OCI-LY3 (cell line): Measurements from ENCODE around the gene FAM120C.

Experiments used
- H2AFZ ChIP-seq: fragments of 200-600, 300-600 bp; shearing (Covaris generic); 2 replicates; pipeline ENCODE4 v1.6.0; 2014; ENCODE audit warnings: antibody characterized with exemption, low read depth, low read length
- H3K27ac ChIP-seq: fragments of 200-600, 300-600 bp; sonication (generic); 2 replicates; pipeline ENCODE4 v1.5.1; 2014; ENCODE audit warnings: mild to moderate bottlenecking, low read length, moderate library complexity, mixed read lengths
- H3K27me3 ChIP-seq: fragments of 200-600, 300-600 bp; sonication (generic); 2 replicates; pipeline ENCODE4 v1.6.1; 2014; ENCODE audit warnings: low read depth, low read length, mixed read lengths
- H3K36me3 ChIP-seq: fragments of 200-600, 300-600 bp; sonication (generic); replicated peaks from 2 replicates; pipeline ENCODE3; 2014; ENCODE audit warnings: low read depth, low read length, mixed read lengths
- H3K4me1 ChIP-seq: fragments of 300-600, 200-600 bp; sonication (generic); 2 replicates; pipeline ENCODE4 v1.6.1; 2014; ENCODE audit warnings: low read length, mixed read lengths
- H3K4me2 ChIP-seq: fragments of 200-600, 300-600 bp; sonication (generic); 2 replicates; pipeline ENCODE4 v1.6.1; 2014; ENCODE audit warnings: low read length, mixed read lengths
- H3K4me3 ChIP-seq: fragments of 300-600, 200-600 bp; sonication (generic); 2 replicates; pipeline ENCODE4 v1.5.1; 2014; ENCODE audit warnings: antibody characterized with exemption, mild to moderate bottlenecking, low read length, moderate library complexity
- H3K79me2 ChIP-seq: fragments of 300-600, 200-600 bp; shearing (Covaris generic); 2 replicates; pipeline ENCODE4 v1.6.1; 2014; ENCODE audit warnings: mild to moderate bottlenecking, low read length, mixed read lengths
- H3K9ac ChIP-seq: fragments of 300-600, 200-600 bp; shearing (Covaris generic); 2 replicates; pipeline ENCODE4 v1.6.0; 2014; ENCODE audit warnings: mild to moderate bottlenecking, low read length, moderate library complexity
- H3K9me3 ChIP-seq: fragments of 200-600, 300-600 bp; shearing (Covaris generic); 2 replicates; pipeline ENCODE4 v1.6.1; 2014; ENCODE audit warnings: low read length, mixed read lengths; ENCODE audit not compliant: insufficient read depth
- H4K20me1 ChIP-seq: fragments of 200-600, 300-600 bp; sonication (generic); 2 replicates; pipeline ENCODE4 v1.6.1; 2016; ENCODE audit warnings: low read length, mixed read lengths; ENCODE audit not compliant: insufficient read depth
- CTCF ChIP-seq: fragments of 200-600, 300-600 bp; sonication (generic); IDR thresholded peaks from 2 replicates; pipeline ENCODE4 v1.5.1; 2014; ENCODE audit warnings: antibody characterized with exemption, low read length, low read depth
- EZH2phosphoT487 ChIP-seq: fragments of 200-600 bp; shearing (Covaris generic); IDR thresholded peaks from 2 replicates; pipeline ENCODE4 v1.6.1; 2018; ENCODE audit warnings: antibody characterized with exemption, mixed run types, low read depth

Gene FAM120C

GRCh38 chrX:54172455-54172854 lies 10.6 kb downstream of the FAM120C start:
- Histone ChIP-seq H3K9me3 (no peaks in the 10 kb centered on the region), H3K4me3 (no peak overlapping the region), H2AFZ (no peak overlapping the region), H3K79me2 (peaks cover 36% of the 10 kb centered on the region), H3K9ac (no peak overlapping the region), H4K20me1 (0 out of 2 replicates have a peak, but pooled peaks cover under 1% of the 10 kb centered on the region), H3K4me2 (no peak overlapping the region), H3K4me1 (peaks cover 2% of the 10 kb centered on the region), H3K27me3 (no peaks in the 10 kb centered on the region), H3K36me3 (peaks cover 36% of the 10 kb centered on the region), H3K27ac (no peak overlapping the region)
- TF ChIP-seq EZH2phosphoT487 (no peak), CTCF (no peak)

- H3K27ac ChIP-seq, result no peak overlapping the region
- H4K20me1 ChIP-seq, result no peaks in the 10 kb centered on the region
- H3K9ac ChIP-seq, result no peak overlapping the region
- H3K79me2 ChIP-seq, result peaks cover 28% of the 10 kb centered on the region
- no peak overlapping the region for H3K4me3 ChIP-seq
- H3K36me3 ChIP-seq, result peaks cover 32% of the 10 kb centered on the region
- TF ChIP-seq CTCF (no peak), EZH2phosphoT487 (no peak)
- H2AFZ ChIP-seq, result no peak overlapping the region
- H3K4me1 ChIP-seq, result no peaks in the 10 kb centered on the region
- H3K4me2 ChIP-seq, result no peak overlapping the region
- no peaks in the 10 kb centered on the region for H3K9me3 ChIP-seq
- H3K27me3 ChIP-seq, result no peaks in the 10 kb centered on the region
These were observed 11.4 kb downstream of the FAM120C start for GRCh38 chrX:54171527-54172250.

- no peak overlapping the region for H3K4me3 ChIP-seq
- H3K9ac ChIP-seq, result no peak overlapping the region
- no peaks in the 10 kb centered on the region for H3K4me1 ChIP-seq
- no peaks in the 10 kb centered on the region for H3K9me3 ChIP-seq
- H3K4me2 ChIP-seq, result no peak overlapping the region
- no peaks in the 10 kb centered on the region for H3K27me3 ChIP-seq
- no peak overlapping the region for H3K27ac ChIP-seq
- peaks cover 27% of the 10 kb centered on the region for H3K36me3 ChIP-seq
- TF ChIP-seq CTCF (no peak), EZH2phosphoT487 (no peak)
- no peak overlapping the region for H2AFZ ChIP-seq
- peaks cover 22% of the 10 kb centered on the region for H3K79me2 ChIP-seq
- no peaks in the 10 kb centered on the region for H4K20me1 ChIP-seq
These were observed 12.0 kb downstream of the FAM120C start for GRCh38 chrX:54171091-54171490.

- Histone ChIP-seq H3K27me3 (no peaks in the 10 kb centered on the region), H3K9me3 (no peaks in the 10 kb centered on the region), H3K36me3 (peaks cover 3% of the 10 kb centered on the region), H3K9ac (no peak overlapping the region), H3K79me2 (no peaks in the 10 kb centered on the region), H4K20me1 (no peaks in the 10 kb centered on the region), H3K4me3 (no peak overlapping the region), H3K4me2 (no peak overlapping the region), H2AFZ (no peak overlapping the region), H3K4me1 (no peaks in the 10 kb centered on the region), H3K27ac (no peak overlapping the region)
- TF ChIP-seq EZH2phosphoT487 (no peak), CTCF (no peak)
These were observed 16.1 kb downstream of the FAM120C start for GRCh38 chrX:54166915-54167314.
